H1 (cell line): ENCODE results near the gene SGK1.

Source experiments
- MAFK ChIP-seq: IDR thresholded peaks from 2 replicates; pipeline ENCODE4 v1.6.1; 2012; ENCODE audit warnings: low read depth, mild to moderate bottlenecking, improper control_type of control experiment, low read length
- TF ChIP-seq, protein P1 (sequence below), 3 experiments: IDR thresholded peaks; 1 replicate in 2 of 3; 2 replicates in 1 of 3; pipeline versions ENCODE4 v1.5.1 to v1.6.1; 2011; ENCODE audit warnings: low read length in 3 of 3, mild to moderate bottlenecking in 3 of 3, inconsistent platforms in 2 of 3, low read depth in 1 of 3, moderate library complexity in 1 of 3; ENCODE audit not compliant: insufficient read depth in 1 of 3; ENCODE audit errors: control extremely low read depth in 1 of 3
- TF ChIP-seq, protein P2 (sequence below): IDR thresholded peaks from 2 replicates; pipeline ENCODE4 v1.6.1; 2012; ENCODE audit warnings: low read length, inconsistent platforms

DNA sequence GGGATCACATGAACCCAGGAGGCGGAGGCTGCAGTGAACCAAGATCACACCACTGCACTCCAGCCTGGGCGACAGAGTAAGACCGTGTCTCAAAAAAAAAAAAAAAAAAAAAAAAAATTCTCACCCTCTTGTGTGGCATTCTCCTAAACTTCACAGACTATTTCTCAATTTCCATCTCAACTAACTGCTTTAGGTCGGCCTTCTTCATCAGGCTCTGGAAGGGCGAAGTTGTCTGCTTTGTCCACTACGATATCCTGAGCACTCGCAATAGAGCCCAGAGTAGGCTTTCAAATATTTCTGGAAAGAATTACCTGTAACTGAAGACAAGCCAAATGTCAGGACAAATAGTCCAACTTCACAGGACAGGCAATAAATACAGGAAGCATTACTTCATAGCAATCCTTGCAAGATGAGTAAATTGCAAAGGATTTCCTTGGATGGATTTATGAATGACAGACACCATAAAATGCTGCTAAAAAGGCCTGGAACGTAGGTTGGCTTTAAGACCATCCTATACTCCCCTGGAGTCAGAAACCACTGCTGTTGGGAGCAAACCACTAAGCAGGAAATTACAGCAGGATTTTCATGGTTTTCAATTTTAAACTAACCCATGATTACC, 149.2 kb downstream of the SGK1 start:
- TF ChIP-seq, protein P1, sequence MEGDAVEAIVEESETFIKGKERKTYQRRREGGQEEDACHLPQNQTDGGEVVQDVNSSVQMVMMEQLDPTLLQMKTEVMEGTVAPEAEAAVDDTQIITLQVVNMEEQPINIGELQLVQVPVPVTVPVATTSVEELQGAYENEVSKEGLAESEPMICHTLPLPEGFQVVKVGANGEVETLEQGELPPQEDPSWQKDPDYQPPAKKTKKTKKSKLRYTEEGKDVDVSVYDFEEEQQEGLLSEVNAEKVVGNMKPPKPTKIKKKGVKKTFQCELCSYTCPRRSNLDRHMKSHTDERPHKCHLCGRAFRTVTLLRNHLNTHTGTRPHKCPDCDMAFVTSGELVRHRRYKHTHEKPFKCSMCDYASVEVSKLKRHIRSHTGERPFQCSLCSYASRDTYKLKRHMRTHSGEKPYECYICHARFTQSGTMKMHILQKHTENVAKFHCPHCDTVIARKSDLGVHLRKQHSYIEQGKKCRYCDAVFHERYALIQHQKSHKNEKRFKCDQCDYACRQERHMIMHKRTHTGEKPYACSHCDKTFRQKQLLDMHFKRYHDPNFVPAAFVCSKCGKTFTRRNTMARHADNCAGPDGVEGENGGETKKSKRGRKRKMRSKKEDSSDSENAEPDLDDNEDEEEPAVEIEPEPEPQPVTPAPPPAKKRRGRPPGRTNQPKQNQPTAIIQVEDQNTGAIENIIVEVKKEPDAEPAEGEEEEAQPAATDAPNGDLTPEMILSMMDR (IDR thresholded peaks at IDR 0.05; ENCODE audit: control extremely low read depth in 1 of 3, insufficient read depth in 1 of 3, low read depth in 1 of 3, low read length in 3 of 3): no peak
- TF ChIP-seq, protein P2, sequence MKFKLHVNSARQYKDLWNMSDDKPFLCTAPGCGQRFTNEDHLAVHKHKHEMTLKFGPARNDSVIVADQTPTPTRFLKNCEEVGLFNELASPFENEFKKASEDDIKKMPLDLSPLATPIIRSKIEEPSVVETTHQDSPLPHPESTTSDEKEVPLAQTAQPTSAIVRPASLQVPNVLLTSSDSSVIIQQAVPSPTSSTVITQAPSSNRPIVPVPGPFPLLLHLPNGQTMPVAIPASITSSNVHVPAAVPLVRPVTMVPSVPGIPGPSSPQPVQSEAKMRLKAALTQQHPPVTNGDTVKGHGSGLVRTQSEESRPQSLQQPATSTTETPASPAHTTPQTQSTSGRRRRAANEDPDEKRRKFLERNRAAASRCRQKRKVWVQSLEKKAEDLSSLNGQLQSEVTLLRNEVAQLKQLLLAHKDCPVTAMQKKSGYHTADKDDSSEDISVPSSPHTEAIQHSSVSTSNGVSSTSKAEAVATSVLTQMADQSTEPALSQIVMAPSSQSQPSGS: no peak
- TF ChIP-seq MAFK: no peak
